ENCODE results near the gene IL1RL2. TPM values are rescaled to one million over a fixed set of nuclear protein-coding genes. Genes with fewer than 3 reads are reported as not detected.

Gene IL1RL2
- polyA plus RNA-seq, 6 donors from 2014 or later: not detected

DNA sequence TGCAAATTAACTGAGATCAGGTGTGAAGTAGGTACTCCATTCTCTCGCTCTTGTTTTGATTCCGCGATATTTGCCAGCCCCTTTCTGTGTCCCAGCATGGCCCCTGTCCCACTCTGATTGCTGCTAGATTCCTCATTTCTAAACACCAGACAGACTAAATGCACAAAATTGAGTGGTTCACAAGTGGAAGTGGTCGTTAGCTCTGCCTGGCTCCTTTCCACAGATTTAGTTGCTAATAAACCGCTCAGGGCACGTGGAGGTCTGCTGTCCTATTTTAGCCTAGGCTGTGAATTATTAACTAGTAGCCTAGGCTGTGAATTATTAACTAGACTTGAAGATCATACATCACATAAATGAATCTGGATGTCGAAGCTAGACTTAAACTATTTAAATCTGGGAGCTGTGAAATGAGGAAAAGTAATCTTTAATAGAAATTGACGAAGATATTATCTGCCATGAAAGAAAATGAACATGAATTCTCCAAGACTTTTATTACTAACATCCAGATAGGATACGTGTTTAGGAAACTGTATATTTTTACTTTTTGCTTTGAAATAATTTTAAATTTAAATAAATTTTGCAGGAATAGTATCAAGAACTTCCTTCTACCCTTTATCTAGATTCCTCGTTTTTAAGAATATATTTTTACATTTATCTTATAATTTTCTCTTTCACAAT, 3.7 kb downstream of the IL1RL2 start:
- peaks cover 5 to 7% (median 6%) of the 10 kb centered on the region in 3 donors for H3K4me1 Mint-ChIP-seq
- no peaks in the 10 kb centered on the region for H3K36me3 Mint-ChIP-seq
- peaks cover 0 to 3% (median 0%) of the 10 kb centered on the region in 7 donors for H3K9me3 Mint-ChIP-seq
- no peak for DNase-seq
- no peak for ATAC-seq (ENCODE audit: low read depth in 2 of 2)
- no peak overlapping the region for H3K27ac Mint-ChIP-seq
- peaks cover 46 to 54% (median 49%) of the 10 kb centered on the region in 3 donors for H3K27me3 Mint-ChIP-seq
- H3K4me3 Mint-ChIP-seq: no peak overlapping the region

DNA sequence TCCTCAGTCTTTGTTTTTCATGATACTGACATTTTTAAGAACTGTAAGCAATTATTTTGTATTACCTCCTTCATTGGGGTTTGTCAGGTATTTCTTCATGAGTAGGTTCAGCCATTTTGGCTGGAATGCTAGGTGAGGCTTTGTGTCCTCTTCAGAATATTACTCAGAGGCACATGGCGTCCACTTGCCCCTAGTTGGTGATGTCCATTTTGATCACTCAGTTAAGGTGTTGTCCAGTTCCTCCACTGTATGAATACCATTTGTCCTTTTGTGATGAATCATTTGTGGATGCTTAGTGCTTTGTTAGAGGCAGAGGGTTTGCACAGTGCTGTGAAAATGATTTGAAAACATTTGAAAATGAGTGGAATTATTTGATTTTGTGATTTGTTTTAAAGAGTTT, 4.7 kb downstream of the IL1RL2 start:
- DNase-seq: no peak
- peaks cover 43 to 55% (median 50%) of the 10 kb centered on the region in 3 donors for H3K27me3 Mint-ChIP-seq
- no peak overlapping the region for H3K4me3 Mint-ChIP-seq
- H3K27ac Mint-ChIP-seq: no peak overlapping the region
- H3K4me1 Mint-ChIP-seq: peaks cover 5 to 7% (median 6%) of the 10 kb centered on the region in 3 donors
- no peaks in the 10 kb centered on the region for H3K36me3 Mint-ChIP-seq
- H3K9me3 Mint-ChIP-seq: peaks cover 0 to 3% (median 0%) of the 10 kb centered on the region in 7 donors
- ATAC-seq (ENCODE audit: low read depth in 2 of 2): no peak

DNA sequence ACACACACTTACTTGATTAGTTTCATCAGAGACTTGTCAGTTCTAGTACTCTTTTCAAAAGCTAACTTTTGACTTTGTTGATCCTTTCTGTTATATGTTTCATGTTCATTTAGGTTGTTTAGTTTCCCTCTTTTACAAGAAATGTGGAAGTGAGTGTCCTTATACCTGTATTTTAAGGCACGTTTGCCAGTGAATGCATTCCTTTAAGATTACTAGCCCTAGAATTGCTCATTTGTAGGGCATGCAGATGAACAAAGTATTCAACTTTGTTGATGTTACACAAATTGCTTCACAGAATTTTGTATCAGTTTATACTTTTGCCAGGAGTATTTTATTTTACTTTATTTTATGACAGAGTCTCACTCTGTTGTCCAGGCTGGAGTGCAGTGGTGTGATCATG, 6.3 kb downstream of the IL1RL2 start:
- no peak overlapping the region for H3K4me3 Mint-ChIP-seq

DNA sequence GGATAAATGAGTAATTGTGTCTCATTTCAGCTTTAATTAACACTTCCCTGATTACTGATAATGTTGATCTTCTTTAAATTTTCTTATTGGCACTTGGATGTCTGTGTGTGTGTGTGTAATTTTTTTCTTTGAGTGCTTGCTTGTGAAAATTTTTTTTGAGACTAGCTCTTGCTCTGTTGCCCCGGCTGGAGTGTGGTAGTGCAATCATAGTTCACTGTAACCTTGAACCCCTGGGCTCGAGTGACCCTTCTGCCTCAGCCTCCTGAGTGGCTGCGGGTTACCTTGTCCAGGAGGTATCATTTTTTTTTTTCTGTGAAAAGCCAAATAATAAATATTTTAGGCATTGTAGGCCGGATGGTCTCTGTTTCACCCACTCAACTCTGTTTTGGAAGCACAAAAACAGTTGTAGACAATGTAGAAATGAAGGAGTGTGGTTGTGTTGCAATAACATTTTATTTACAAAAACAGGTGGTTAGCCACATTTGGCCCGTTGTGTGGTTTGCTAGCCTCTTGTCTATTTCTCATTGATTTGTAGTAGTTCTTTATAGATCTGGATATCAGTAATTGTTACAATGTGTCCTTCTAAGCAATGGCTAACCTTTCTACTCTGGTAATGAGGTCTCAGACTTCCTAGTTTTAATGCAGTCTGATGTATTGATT, 7.9 kb downstream of the IL1RL2 start:
- Mint-ChIP-seq H3K27ac (no peak overlapping the region), H3K9me3 (no peaks in the 10 kb centered on the region), H3K27me3 (peaks cover 36 to 55% (median 50%) of the 10 kb centered on the region in 3 donors), H3K36me3 (no peaks in the 10 kb centered on the region), H3K4me3 (no peak overlapping the region), H3K4me1 (no peaks in the 10 kb centered on the region)
- DNase-seq (no peak), ATAC-seq (ENCODE audit: low read depth in 2 of 2) (no peak)

More for the DNA sequence above, 6.3 kb downstream of the IL1RL2 start:
- peaks cover 43 to 53% (median 52%) of the 10 kb centered on the region in 3 donors for H3K27me3 Mint-ChIP-seq
- no peak for DNase-seq
- no peaks in the 10 kb centered on the region for H3K36me3 Mint-ChIP-seq
- no peak overlapping the region for H3K27ac Mint-ChIP-seq
- ATAC-seq (ENCODE audit: low read depth in 2 of 2): no peak
- peaks cover 0 to 2% (median 0%) of the 10 kb centered on the region in 3 donors for H3K4me1 Mint-ChIP-seq
- peaks cover 0 to 3% (median 0%) of the 10 kb centered on the region in 7 donors for H3K9me3 Mint-ChIP-seq

DNA sequence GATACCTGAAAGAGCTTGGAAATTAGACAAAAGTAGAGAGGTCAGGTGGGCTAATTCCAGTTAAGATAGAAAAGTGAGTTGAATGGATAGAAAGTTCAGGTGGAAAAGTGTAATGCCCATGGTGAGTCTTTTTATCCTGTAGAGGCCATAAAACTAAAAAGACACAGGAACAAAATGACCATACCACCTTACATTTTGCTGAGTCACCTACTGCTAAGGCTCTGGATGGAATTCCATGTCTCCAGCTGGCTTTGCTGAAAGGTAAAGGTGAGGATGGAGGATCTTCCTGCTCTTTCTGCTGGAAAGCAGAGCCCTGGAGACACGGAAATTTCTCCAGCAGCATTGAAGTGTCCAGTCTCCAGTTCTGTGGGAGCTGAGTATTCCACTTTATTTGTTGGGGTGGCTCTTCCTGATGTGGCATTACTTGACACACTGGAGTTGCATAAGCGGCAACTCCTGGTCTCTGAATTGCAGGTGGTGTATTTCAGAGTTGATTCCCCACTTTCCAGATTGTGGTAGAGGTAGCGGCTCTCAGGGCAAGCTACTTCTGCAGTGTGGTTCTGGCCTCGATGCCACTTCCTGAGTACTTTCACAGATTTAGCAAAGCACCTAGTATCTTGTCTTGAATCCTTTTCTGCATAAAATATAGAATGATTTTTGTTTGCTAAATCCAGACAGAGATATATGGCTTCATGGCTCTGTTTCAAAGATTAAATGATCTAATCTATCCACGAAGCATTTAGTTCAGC, 10.7 kb downstream of the IL1RL2 start:
- no peak for DNase-seq
- Mint-ChIP-seq H3K36me3 (no peaks in the 10 kb centered on the region), H3K4me3 (no peak overlapping the region), H3K27me3 (peaks cover 25 to 57% (median 39%) of the 10 kb centered on the region in 3 donors), H3K27ac (no peak overlapping the region), H3K9me3 (no peaks in the 10 kb centered on the region), H3K4me1 (no peaks in the 10 kb centered on the region)
- ATAC-seq (ENCODE audit: low read depth in 2 of 2): no peak

DNA sequence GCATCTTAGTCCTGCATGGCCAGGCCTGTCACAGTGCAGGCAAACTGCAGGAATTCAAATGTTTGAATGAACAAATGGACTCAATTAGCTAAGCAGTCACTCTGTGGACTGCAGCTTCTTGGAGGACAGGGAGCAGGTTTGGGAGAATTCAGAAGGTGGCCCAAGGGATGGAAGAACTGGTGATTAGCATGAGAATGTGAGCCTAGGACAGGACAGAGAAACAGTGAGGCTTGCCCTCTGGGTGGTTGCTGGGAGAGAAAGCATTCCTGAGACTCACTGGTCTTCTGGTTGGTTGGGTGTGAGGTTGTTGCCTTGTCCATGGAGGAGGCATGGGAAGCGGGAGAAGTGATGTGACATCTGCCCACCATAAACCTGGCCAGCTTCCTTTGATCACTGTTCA, 13.7 kb downstream of the IL1RL2 start:
- Mint-ChIP-seq H3K27ac (peak overlapping the region in 1 of 6 donors; percentile 16), H3K27me3 (peaks cover 15 to 43% (median 40%) of the 10 kb centered on the region in 3 donors)

DNA sequence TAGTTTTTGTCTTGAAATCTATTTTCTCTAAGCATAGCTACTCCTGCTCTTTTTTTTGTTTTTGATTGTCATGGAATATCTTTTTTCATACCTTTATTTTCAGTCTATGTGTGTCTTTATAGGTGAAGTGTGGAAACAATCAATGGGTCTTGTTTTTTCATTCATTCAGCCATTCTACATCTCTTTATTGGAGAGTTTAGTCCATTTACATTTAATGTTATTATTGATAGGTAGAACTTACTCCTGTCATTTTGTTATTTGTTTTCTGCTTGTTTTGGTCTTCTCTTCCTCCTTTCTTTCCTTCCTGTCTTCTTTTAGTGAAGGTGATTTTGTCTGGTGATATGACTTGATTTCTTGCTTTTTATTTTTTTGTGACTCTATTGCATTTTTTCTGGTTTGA, 17.8 kb downstream of the IL1RL2 start:
- no peak overlapping the region for H3K27ac Mint-ChIP-seq
- H3K4me1 Mint-ChIP-seq: no peaks in the 10 kb centered on the region
- ATAC-seq (ENCODE audit: low read depth in 2 of 2): no peak

More for the DNA sequence above, 13.7 kb downstream of the IL1RL2 start:
- no peak for DNase-seq
- no peaks in the 10 kb centered on the region for H3K4me1 Mint-ChIP-seq
- H3K4me3 Mint-ChIP-seq: no peak overlapping the region
- peaks cover 3 to 18% (median 7%) of the 10 kb centered on the region in 7 donors for H3K9me3 Mint-ChIP-seq
- peaks cover 0 to 8% of the 10 kb centered on the region in 2 donors for H3K36me3 Mint-ChIP-seq
- no peak for ATAC-seq (ENCODE audit: low read depth in 2 of 2)

DNA sequence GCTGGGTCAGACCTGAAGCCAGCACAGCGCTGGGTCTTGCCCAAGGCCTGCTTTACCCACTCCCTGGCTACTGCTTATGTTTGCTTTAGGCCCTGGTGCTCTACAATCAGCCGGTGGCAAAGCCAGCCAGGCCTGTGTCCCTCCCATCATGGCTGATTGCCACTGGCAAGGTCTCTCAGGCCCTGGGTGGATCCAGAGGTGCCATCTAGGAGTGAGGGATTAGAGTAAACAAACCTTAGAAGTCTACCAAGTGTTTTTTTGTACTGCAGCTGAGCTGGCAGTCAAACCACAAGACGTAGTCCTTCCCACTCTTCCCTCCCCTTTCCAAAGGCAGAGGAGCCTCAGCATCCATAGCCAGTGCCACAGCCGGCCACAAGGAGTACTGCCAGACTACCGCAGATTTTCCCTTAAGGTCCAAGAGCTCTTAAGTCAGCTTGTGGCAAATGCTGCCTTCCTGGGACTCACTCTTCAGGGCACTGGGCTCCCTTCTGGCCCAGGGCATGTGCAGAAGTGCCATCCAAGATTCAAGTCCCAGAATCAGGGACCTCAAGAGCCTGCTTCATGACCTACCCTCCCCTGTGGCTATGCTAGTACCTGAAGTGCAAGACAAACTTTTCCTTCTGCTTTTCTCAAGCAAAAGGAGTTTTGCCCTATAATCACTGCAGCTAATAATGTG, 20.0 kb downstream of the IL1RL2 start:
- no peak for DNase-seq

More for the DNA sequence above, 17.8 kb downstream of the IL1RL2 start:
- peaks cover 0 to 13% of the 10 kb centered on the region in 2 donors for H3K36me3 Mint-ChIP-seq
- H3K27me3 Mint-ChIP-seq: peaks cover 3 to 26% (median 24%) of the 10 kb centered on the region in 3 donors
- H3K4me3 Mint-ChIP-seq: no peak overlapping the region
- DNase-seq: no peak
- H3K9me3 Mint-ChIP-seq: peaks cover 3 to 25% (median 9%) of the 10 kb centered on the region in 7 donors

DNA sequence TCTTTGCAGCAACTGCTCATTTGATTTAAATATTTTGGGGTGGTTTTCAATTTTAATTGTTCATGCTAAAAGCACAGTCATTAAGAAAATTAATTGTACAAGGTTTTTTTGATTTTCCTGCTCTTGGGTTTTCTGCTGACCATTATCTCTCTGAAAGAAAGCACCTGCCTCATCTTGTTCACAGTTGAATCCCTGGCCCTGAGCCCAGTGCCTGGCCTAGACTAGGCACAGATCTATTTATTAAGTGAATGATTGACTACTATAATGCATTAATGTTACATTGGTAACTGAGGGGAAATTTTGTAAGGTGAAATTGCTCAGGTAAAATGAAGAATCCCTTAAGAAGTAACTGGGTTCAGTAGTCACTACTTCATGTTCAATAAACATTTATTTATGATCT, 22.0 kb downstream of the IL1RL2 start:
- H3K9me3 Mint-ChIP-seq: peaks cover 3 to 24% (median 9%) of the 10 kb centered on the region in 7 donors
- H3K36me3 Mint-ChIP-seq: peaks cover 0 to 13% of the 10 kb centered on the region in 2 donors
- H3K27ac Mint-ChIP-seq: no peak overlapping the region
- DNase-seq (no peak), ATAC-seq (ENCODE audit: low read depth in 2 of 2) (no peak)
- H3K4me3 Mint-ChIP-seq: no peak overlapping the region
- no peaks in the 10 kb centered on the region for H3K4me1 Mint-ChIP-seq
- peaks cover 3 to 20% (median 9%) of the 10 kb centered on the region in 3 donors for H3K27me3 Mint-ChIP-seq

More for the DNA sequence above, 20.0 kb downstream of the IL1RL2 start:
- Mint-ChIP-seq H3K27me3 (peaks cover 3 to 23% (median 9%) of the 10 kb centered on the region in 3 donors), H3K9me3 (peaks cover 3 to 25% (median 9%) of the 10 kb centered on the region in 7 donors), H3K4me3 (no peak overlapping the region), H3K27ac (no peak overlapping the region), H3K36me3 (peaks cover 0 to 13% of the 10 kb centered on the region in 2 donors), H3K4me1 (no peaks in the 10 kb centered on the region)
- no peak for ATAC-seq (ENCODE audit: low read depth in 2 of 2)

DNA sequence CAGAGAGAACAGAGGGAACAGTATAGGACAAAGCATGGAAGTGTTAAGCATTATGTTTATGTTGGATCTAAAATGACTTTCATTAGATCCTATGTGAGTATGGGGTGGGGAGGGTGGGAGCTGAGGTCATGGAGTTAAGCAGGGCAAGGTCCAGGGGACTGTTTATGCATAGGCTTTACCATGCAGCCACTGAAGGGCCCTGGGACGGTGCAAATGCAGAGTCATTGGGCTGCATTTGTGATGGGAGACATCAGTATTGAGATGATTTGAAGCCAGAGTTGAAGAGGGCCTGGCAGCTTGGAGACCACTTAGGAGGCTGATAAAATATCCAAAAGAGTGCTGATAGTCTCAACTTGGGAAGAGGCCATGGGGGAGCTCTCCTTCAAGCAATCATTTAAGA, 22.7 kb downstream of the IL1RL2 start:
- Mint-ChIP-seq H3K36me3 (peaks cover 0 to 13% of the 10 kb centered on the region in 2 donors), H3K4me3 (no peak overlapping the region), H3K27ac (no peak overlapping the region), H3K27me3 (peaks cover 3 to 14% (median 9%) of the 10 kb centered on the region in 3 donors), H3K9me3 (peaks cover 3 to 17% (median 8%) of the 10 kb centered on the region in 7 donors), H3K4me1 (no peaks in the 10 kb centered on the region)
- no peak for DNase-seq
- ATAC-seq (ENCODE audit: low read depth in 2 of 2): no peak

DNA sequence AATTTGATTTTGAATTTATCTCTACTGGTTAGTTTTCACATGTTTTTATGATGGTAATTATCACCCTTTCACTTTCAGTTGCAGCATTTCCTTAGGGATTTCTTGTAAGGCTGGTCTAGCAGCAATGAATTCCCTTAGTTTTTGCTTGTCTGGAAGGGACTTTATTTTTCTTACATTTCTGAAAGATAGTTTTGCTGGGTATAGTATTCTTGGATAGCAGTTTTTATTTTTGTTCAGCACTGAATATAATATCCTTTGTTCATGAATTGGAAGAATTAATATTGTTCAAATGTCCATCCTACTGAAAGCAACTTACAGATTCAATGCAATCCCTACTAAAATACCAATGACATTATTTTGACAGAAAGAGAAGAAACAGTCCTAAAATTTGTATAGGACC, 30.2 kb downstream of the IL1RL2 start:
- H3K27ac Mint-ChIP-seq: no peak overlapping the region
- H3K4me1 Mint-ChIP-seq: no peaks in the 10 kb centered on the region
- H3K36me3 Mint-ChIP-seq: peaks cover 11 to 12% of the 10 kb centered on the region in 2 donors
- peaks cover 13 to 40% (median 30%) of the 10 kb centered on the region in 7 donors for H3K9me3 Mint-ChIP-seq
- DNase-seq (no peak), ATAC-seq (ENCODE audit: low read depth in 2 of 2) (no peak)
- no peak overlapping the region for H3K4me3 Mint-ChIP-seq
- H3K27me3 Mint-ChIP-seq: peaks cover 5 to 23% (median 13%) of the 10 kb centered on the region in 3 donors

DNA sequence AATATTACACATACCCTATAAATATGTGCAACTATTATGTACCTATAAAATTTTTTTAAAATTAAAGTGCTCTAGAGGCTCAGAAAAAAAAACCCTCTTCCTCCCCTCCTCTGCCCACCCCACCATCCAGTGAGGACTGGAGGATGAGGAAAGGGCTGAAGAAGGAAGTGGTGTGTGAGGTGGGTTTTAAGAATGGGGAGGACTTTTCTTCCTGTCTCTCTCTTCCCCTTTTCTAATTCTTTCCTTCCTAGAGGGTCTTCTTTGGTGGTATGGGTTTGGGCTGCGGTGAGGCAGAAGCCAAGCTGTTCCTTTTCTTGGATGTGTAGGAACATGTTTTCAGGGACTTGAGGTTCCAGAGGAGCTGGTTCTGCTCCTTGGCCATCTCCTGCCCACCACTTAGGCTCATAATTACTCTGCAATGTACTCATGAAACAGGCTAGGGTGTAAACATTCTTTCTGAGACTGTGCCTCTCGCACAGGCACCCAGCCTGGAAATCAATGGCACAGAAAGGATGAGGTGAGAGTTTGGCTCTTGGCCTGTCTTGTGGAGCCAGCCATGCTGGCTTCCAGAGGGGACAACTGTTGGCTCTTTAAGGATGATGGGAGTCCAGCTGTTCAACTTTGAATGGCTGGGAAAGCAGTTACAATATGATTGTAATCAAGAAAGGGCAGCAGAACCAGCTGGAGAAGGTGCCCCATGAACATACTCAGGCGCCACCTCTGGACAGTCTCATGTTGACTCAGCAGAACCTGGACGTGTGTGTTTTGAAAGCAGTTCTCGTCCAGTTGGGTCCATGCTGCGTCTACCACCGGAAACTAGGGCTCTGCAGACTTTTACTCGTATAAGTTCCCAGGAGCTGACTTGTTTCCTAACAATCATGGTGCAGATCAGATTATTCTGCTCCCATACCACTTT, 38.3 kb downstream of the IL1RL2 start:
- Mint-ChIP-seq H3K9me3 (no peaks in the 10 kb centered on the region), H3K4me1 (peaks cover 3 to 8% (median 6%) of the 10 kb centered on the region in 3 donors), H3K36me3 (no peaks in the 10 kb centered on the region), H3K4me3 (no peak overlapping the region), H3K27ac (no peak overlapping the region), H3K27me3 (peaks cover 11 to 37% (median 21%) of the 10 kb centered on the region in 3 donors)
- ATAC-seq (ENCODE audit: low read depth in 2 of 2) (no peak), DNase-seq (no peak)
